ENCODE results near the gene TNN.

GRCh38 chr1:175129644-175129996, 62.0 kb downstream of the TNN start:
- TF ChIP-seq CTCF (conservative IDR thresholded peaks at IDR 0.05; ENCODE audit: low read length) (no peak), EZH2phosphoT487 (IDR thresholded peaks at IDR 0.05; ENCODE audit: borderline replicate concordance) (no peak)
